NCI-H510A (cell line): ENCODE results near the gene STK33.

Source experiments
- DNase-seq: peaks from one replicate; lab custom pipeline; 2025; lab: John Stamatoyannopoulos, UW

STK33 gene

GRCh38 chr11:8426076-8426475 is 168.0 kb downstream of the STK33 start:
- no peak for DNase-seq

DNA sequence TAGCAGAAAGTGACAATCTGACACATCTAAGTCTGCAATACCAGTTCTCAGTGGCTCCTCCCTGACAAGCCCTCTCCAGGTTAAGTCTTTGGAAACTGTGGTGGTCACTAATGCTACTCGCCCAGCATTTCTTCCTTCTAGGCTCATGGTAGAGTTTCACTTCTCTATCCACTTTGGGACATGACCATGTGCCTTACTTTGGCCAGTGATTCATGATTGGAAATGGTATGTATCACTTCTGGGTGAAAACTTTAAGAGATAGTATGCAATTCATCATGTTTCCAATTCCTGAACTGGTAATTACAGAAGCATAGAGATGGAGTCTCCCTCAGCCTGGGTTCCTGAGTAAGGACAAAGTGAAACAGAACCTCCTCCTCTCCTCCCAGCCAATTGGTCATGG is 178.8 kb downstream of the STK33 start:
- no peak for DNase-seq

GRCh38 chr11:8408151-8408941 is 185.7 kb downstream of the STK33 start:
- no peak for DNase-seq

GRCh38 chr11:8403310-8403709 is 190.7 kb downstream of the STK33 start:
- no peak for DNase-seq

- no peak for DNase-seq
Observed at GRCh38 chr11:8392886-8393285, 201.1 kb downstream of the STK33 start.

GRCh38 chr11:8392166-8392565 is 201.9 kb downstream of the STK33 start:
- no peak for DNase-seq

DNA sequence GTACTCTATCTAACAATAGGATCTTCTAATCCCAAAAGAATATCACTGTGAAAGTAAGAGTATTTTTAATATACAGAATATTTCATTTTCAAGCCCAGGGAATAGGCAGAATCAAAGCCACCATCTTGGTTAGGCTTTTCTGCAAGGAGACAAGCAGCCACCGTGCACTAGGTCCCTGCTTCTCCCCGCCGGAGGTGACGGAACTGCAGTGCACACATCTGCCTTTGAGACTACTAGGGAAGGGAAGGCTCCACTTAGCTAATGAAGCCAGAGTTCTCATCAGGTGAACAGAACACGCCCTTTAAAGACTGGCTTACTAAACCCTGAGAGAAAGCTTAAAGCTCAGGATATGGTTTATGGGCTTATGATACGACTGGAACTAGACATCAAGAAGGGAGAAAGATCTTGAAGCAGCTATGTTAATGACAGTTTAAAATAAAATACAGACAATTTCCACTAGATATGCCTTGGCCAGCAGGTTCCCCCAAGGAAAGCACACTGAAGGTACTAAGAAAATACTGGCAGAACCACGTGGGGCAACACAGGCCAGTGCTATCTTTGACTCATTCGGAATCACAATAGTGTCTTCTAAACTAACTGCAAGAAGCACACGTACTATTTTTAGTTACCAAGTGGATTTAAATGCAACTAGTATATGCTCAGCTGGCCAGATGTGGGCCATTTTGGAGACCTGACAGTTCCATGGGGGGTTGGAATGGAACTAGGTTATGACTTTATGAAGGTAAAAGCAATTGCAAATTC is 203.0 kb downstream of the STK33 start:
- DNase-seq: no peak

GRCh38 chr11:8389029-8389996 is 204.7 kb downstream of the STK33 start:
- no peak for DNase-seq

DNA sequence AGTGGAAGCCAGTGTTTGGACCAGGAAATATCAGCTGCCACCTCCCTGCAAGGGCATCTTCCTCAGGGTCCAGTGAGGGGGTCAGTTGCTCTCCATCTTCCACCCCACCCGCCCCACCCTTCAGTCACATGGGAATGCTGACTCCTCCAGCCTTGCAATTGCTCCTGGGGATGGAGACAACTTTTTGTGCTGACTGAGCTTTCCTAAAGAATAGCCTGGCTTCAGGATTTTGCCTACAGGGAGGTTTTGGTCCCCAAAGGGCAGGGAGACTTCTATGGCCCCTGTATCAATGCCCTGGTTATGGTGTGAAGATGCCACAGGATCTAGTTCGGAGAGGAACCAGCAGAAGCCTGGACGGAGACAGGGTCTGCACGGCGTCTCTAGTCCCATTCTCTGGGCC is 206.3 kb downstream of the STK33 start:
- no peak for DNase-seq

- no peak for DNase-seq
Observed at GRCh38 chr11:8387141-8387540, 206.9 kb downstream of the STK33 start.

GRCh38 chr11:8386134-8386864 is 207.7 kb downstream of the STK33 start:
- DNase-seq: no peak

DNA sequence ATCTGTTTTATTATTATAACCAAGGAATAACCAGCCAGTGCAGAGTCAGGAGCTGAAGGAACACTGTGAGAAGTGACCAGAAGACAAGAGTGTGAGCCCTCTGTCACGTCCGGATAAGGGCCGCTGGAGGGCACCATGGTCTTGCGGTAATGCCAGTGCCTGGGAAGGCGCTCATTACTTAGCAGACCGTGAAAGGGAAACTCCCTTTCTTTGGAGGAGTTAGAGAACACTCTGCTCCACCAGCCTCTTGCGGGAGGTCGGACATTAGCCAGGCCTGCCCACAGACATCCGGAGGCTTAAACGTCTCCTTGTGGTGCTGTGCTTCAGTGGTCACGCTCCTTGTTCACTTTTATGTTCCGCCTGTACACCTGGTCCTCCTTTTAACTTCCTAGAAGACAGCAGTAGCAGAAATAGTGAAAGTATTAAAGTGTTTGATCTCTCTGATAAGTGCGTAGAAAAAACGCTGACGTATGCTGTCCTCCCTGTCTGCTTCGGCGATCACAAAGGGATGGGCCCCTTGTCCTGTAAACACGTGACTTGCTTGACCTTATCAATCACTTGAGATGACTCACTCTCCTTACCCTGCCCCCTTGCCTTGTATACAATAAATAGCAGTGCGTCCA is 209.7 kb downstream of the STK33 start:
- no peak for DNase-seq

DNA sequence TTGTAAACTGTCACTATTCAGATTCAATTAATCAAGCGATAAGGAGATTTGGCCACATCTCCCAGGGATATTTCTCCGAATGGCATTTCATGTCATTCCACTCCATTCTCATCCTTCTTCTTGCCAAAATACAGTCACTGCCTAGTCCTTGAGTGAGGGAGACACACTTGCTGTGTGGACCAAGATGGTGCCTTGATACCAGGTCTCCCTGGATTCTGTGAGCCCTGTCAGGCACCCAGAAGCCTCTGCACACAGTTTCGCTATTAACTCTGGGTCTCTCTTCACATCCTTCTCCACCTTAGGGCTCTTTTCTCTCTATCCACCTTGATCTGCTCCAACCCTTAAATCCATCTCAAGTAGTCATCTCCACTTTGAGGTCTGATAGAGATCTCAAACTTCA is 210.4 kb downstream of the STK33 start:
- DNase-seq: no peak

GRCh38 chr11:8383227-8383626 is 210.8 kb downstream of the STK33 start:
- no peak for DNase-seq

DNA sequence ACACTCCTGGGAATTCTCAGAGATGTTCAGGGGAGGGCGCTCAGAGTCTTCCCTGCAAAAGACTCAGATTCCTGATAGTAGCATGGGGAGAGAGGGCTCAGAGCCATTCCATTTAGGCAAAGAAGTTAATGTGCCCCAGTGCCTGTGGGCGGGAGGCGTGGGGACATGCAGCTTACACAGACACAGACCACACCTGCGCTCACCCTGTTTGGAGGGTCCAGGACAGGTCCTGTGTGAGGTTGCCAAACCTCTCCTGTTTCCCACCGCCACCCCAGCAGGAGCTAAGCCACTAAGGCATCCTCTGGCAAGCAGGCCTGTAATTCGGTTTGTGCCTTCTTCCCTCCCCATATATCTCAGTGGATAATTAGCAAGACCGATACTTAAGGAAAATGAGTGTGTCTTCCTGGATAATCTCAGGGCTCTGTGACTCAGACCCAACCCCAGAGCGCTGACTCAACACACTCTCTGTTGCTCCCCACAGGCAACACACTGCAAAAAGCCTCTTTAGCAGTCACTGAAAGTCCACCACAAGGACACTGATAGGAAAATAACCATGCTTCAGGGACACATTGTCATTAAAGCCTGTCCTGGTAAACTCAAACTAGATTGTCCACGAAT is 211.5 kb downstream of the STK33 start:
- no peak for DNase-seq

GRCh38 chr11:8381871-8382396 is 212.1 kb downstream of the STK33 start:
- no peak for DNase-seq

- no peak for DNase-seq
Observed at GRCh38 chr11:8381343-8381742, 212.7 kb downstream of the STK33 start.

GRCh38 chr11:8375932-8376331 is 218.1 kb downstream of the STK33 start:
- DNase-seq: no peak

DNA sequence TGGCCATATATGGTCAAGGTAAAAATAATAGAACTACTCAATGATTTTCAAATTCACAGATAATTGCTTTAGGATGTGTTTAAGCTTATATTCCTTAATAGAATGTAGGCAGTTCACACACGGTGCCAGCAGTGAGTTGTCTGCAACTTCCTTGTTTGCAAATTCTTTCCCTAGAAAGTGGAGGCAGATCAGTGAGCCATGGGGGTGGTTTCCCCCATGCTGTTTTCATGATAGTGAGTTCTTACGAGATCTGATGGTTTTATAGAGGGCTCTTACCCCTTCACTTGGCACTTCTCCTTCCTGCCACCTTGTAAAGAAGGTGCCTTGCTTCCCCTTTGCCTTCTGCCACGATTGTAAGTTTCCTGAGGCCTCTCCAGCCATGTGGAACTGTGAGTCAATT is 218.6 kb downstream of the STK33 start:
- no peak for DNase-seq

DNA sequence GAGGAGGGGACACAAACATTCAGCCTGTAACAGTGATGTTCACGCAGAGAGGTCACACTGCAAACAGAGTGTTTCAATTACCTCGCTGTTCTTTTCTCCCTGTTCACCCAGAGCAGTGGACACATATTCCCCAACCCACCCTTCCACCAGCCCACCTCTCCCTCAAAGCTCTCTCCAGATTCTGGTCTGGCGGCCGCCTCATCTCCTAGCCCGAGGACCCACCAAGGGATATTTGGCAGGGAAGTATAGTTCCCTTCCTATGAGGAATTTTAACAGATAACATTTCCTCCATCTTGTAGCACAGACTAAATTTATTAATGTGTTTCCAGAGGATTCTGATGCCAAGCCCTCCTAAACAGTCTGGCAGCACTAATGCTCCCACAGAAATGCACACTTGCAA is 219.3 kb downstream of the STK33 start:
- DNase-seq: no peak
